HepG2 (cell line): Measurements from ENCODE around the gene FAM83D. TPM values are rescaled to one million over a fixed set of nuclear protein-coding genes. Genes with fewer than 3 reads are reported as not detected.

Experiments
- AGO2 ChIP-seq: fragments of 200-400 bp; formaldehyde crosslinking; optimal IDR thresholded peaks from 2 replicates; pipeline ENCODE3; 2017; ENCODE audit warnings: mild to moderate bottlenecking, low read depth, low read length, moderate library complexity
- FUBP1 ChIP-seq: sonication (generic); formaldehyde crosslinking; IDR thresholded peaks from 2 replicates; pipeline ENCODE4 v1.5.1; 2020; ENCODE audit warnings: missing genetic modification reagents, mild to moderate bottlenecking, borderline replicate concordance
- GATA4 ChIP-seq: sonication (generic); IDR thresholded peaks from 2 replicates; pipeline ENCODE4 v1.6.1; 2016; ENCODE audit warnings: antibody characterized with exemption, low read depth, borderline replicate concordance
- HES4 ChIP-seq: sonication (generic); formaldehyde crosslinking; IDR thresholded peaks from 2 replicates; pipeline ENCODE4 v1.9.0; 2021; ENCODE audit warnings: mild to moderate bottlenecking, missing genetic modification reagents, borderline replicate concordance
- HOXD1 ChIP-seq: sonication (generic); formaldehyde crosslinking; IDR thresholded peaks from 2 replicates; pipeline ENCODE4 v1.5.0; 2020; ENCODE audit warnings: missing genetic modification reagents
- IRF9 ChIP-seq: sonication (generic); formaldehyde crosslinking; IDR thresholded peaks from 2 replicates; pipeline ENCODE4 v1.8.0; 2022; ENCODE audit warnings: missing genetic modification reagents, mild to moderate bottlenecking, borderline replicate concordance
- MIER2 ChIP-seq: IDR thresholded peaks from 2 replicates; pipeline ENCODE4 v1.6.1; 2016; ENCODE audit warnings: missing biosample characterization, missing genetic modification reagents
- NFE2 ChIP-seq: sonication (generic); formaldehyde crosslinking; IDR thresholded peaks from 2 replicates; pipeline ENCODE4 v1.4.0; 2020; ENCODE audit warnings: missing genetic modification reagents
- NR2F1 ChIP-seq, 2 experiments: fragments of 450-650 bp in 1 of 2; formaldehyde crosslinking in 1 of 2; IDR thresholded peaks; 2 replicates each; pipeline versions ENCODE4 v1.5.0 to v1.6.1; 2016 to 2020; ENCODE audit warnings: mild to moderate bottlenecking in 1 of 2, missing compliant biosample characterization in 1 of 2, missing genetic modification reagents in 1 of 2, moderate library complexity in 1 of 2
- PITX1 ChIP-seq: sonication (generic); formaldehyde crosslinking; IDR thresholded peaks from 2 replicates; pipeline ENCODE4 v1.5.1; 2020; ENCODE audit warnings: mild to moderate bottlenecking, missing genetic modification reagents
- TFE3 ChIP-seq: IDR thresholded peaks from 2 replicates; pipeline ENCODE4 v1.6.1; 2016
- ZFY ChIP-seq: sonication (generic); formaldehyde crosslinking; IDR thresholded peaks from 2 replicates; pipeline ENCODE4 v1.4.0; 2020; ENCODE audit warnings: missing genetic modification reagents
- ZNF282 ChIP-seq: fragments of 450-650 bp; IDR thresholded peaks from 2 replicates; pipeline ENCODE4 v1.6.1; 2018; ENCODE audit not compliant: partially characterized antibody
- ZNF333 ChIP-seq: sonication (generic); formaldehyde crosslinking; IDR thresholded peaks from 2 replicates; pipeline ENCODE4 v1.4.0; 2020; ENCODE audit warnings: mild to moderate bottlenecking, missing genetic modification reagents, borderline replicate concordance
- ZNF343 ChIP-seq: sonication (generic); formaldehyde crosslinking; IDR thresholded peaks from 2 replicates; pipeline ENCODE4 v1.4.0; 2020; ENCODE audit warnings: mild to moderate bottlenecking, missing genetic modification reagents
- ZNF510 ChIP-seq: sonication (generic); formaldehyde crosslinking; IDR thresholded peaks from 2 replicates; pipeline ENCODE4 v1.4.0; 2020; ENCODE audit warnings: low read depth, mild to moderate bottlenecking, missing genetic modification reagents
- ZNF563 ChIP-seq: sonication (generic); formaldehyde crosslinking; IDR thresholded peaks from 2 replicates; pipeline ENCODE4 v1.8.0; 2022; ENCODE audit warnings: mild to moderate bottlenecking, moderate library complexity, missing genetic modification reagents
- ZNF609 ChIP-seq: sonication (generic); formaldehyde crosslinking; IDR thresholded peaks from 2 replicates; pipeline ENCODE4 v1.4.0; 2020; ENCODE audit warnings: mild to moderate bottlenecking, missing genetic modification reagents, borderline replicate concordance
- ZNF709 ChIP-seq: sonication (generic); formaldehyde crosslinking; IDR thresholded peaks from 2 replicates; pipeline ENCODE4 v1.5.0; 2020; ENCODE audit warnings: mild to moderate bottlenecking, missing genetic modification reagents
- ZNF782 ChIP-seq: sonication (generic); formaldehyde crosslinking; IDR thresholded peaks from 2 replicates; pipeline ENCODE4 v1.4.0; 2020; ENCODE audit warnings: missing genetic modification reagents, mild to moderate bottlenecking, borderline replicate concordance
- polyA plus RNA-seq, 8 experiments: library from polyadenylated mRNA; depleted of rRNA in 3 of 8; stranded (reverse) in 7 of 8; unstranded in 1 of 8; fragments of >200 nt; fragmentation: Illumina TruSeq in 4 of 8; extraction: Trizol in 4 of 8; gene quantifications; 2 replicates each; pipeline versions ENCODE4 v1.2.1 to v1.2.3, GENCODE V29; 2011 to 2016; ENCODE audit warnings: low read depth in 4 of 8, missing spikeins in 1 of 8, mixed read lengths in 1 of 8; ENCODE audit not compliant: insufficient read depth in 1 of 8
- total RNA-seq, 5 experiments: library from RNA; depleted of rRNA; stranded (reverse); fragments of >200 nt; fragmentation: Illumina TruSeq; extraction: Trizol; gene quantifications; 2 replicates each; pipeline ENCODE4 v1.2.3, GENCODE V29; 2016; ENCODE audit warnings: low read depth in 1 of 5

The FAM83D gene
- total and polyA plus RNA-seq, 2 of the 13 experiments (the other 11 are each of a cell fraction or from before 2014, with no cell fraction given) = 51.4 to 64.0 TPM

GRCh38 chr20:38926142-38926933, at the start of gene FAM83D (continued):
- peak; percentile 54; the same call in 1 of the 2 replicates for TF ChIP-seq TFE3 (CRISPR knock-in tag)
- no peak; the same call in 1 of the 2 replicates for TF ChIP-seq ZNF343 (CRISPR knock-in tag)
- no peak for TF ChIP-seq ZNF282
- peak; percentile 90 for TF ChIP-seq ZNF563
- peak; percentile 83 for TF ChIP-seq HES4 (CRISPR knock-in tag)
- TF ChIP-seq AGO2 = peak; percentile 89
- peak; percentile 67; the same call in 1 of the 2 replicates for TF ChIP-seq ZNF609 (CRISPR knock-in tag)
- no peak for TF ChIP-seq FUBP1
- TF ChIP-seq ZNF333 (CRISPR knock-in tag) = peak; percentile 86; the same call in 1 of the 2 replicates
- TF ChIP-seq ZNF709 (CRISPR knock-in tag) = peak; percentile 95
- TF ChIP-seq IRF9 = 0 out of 2 replicates have a peak, but pooled peaks have one; percentile 19
- no peak for TF ChIP-seq ZNF510 (CRISPR knock-in tag)
- no peak; the same call in none of the 2 replicates for TF ChIP-seq MIER2 (CRISPR knock-in tag)
- TF ChIP-seq HOXD1 = peak; percentile 81
- TF ChIP-seq NFE2 (CRISPR knock-in tag) = no peak
- TF ChIP-seq NR2F1 (CRISPR knock-in tag; IDR thresholded peaks at IDR 0.05) = no peak
- peak; percentile 88; the same call in 1 of the 2 replicates for TF ChIP-seq GATA4
- peak; percentile 79; the same call in 1 of the 2 replicates for TF ChIP-seq ZNF782 (CRISPR knock-in tag)
- peak; percentile 94 for TF ChIP-seq PITX1
- TF ChIP-seq ZFY (CRISPR knock-in tag) = peak; percentile 94
